ENCODE data around the gene DNAH3.
"Not testable (repeated sequence)": the region's sequence is repeated elsewhere in the genome, so short reads cannot be mapped to it uniquely, and the experiment has no call there.

DNAH3 gene

GRCh38 chr16:20944861-20945574 is 205.6 kb downstream of the DNAH3 start:
- peak; percentile 46 for DNase-seq (ENCODE audit: low read depth)

- DNase-seq (ENCODE audit: low read depth): no peak
Observed at GRCh38 chr16:20942256-20942655, 208.4 kb downstream of the DNAH3 start.

- no peak for DNase-seq (ENCODE audit: low read depth)
Observed at GRCh38 chr16:20941636-20941926, 209.1 kb downstream of the DNAH3 start.

GRCh38 chr16:20940871-20941635 is 209.6 kb downstream of the DNAH3 start:
- no peak for DNase-seq (ENCODE audit: low read depth)

GRCh38 chr16:20939611-20940010 is 211.0 kb downstream of the DNAH3 start:
- DNase-seq (ENCODE audit: low read depth): no peak

- DNase-seq (ENCODE audit: low read depth): peak; percentile 24
Observed at GRCh38 chr16:20938426-20938825, 212.2 kb downstream of the DNAH3 start.

GRCh38 chr16:20937736-20938135 is 212.9 kb downstream of the DNAH3 start:
- DNase-seq (ENCODE audit: low read depth): no peak

- DNase-seq (ENCODE audit: low read depth): peak; percentile 13
Observed at GRCh38 chr16:20933589-20933988, 217.1 kb downstream of the DNAH3 start.

- DNase-seq (ENCODE audit: low read depth): no peak
Observed at GRCh38 chr16:20931066-20931600, 219.5 kb downstream of the DNAH3 start.

GRCh38 chr16:20930365-20930690 is 220.3 kb downstream of the DNAH3 start:
- DNase-seq (ENCODE audit: low read depth): no peak

- not testable (repeated sequence) for DNase-seq (ENCODE audit: low read depth)
Observed at GRCh38 chr16:20929676-20930364, 220.8 kb downstream of the DNAH3 start.

- DNase-seq (ENCODE audit: low read depth): peak; percentile 15
Observed at GRCh38 chr16:20928774-20929411, 221.8 kb downstream of the DNAH3 start.

GRCh38 chr16:20925751-20926150 is 224.9 kb downstream of the DNAH3 start:
- no peak for DNase-seq (ENCODE audit: low read depth)

- DNase-seq (ENCODE audit: low read depth): no peak
Observed at GRCh38 chr16:20923876-20924275, 226.8 kb downstream of the DNAH3 start.

- no peak for DNase-seq (ENCODE audit: low read depth)
Observed at GRCh38 chr16:20920799-20921198, 229.8 kb downstream of the DNAH3 start.

- DNase-seq (ENCODE audit: low read depth): no peak
Observed at GRCh38 chr16:20920091-20920490, 230.6 kb downstream of the DNAH3 start.

GRCh38 chr16:20918486-20919239 is 232.0 kb downstream of the DNAH3 start:
- peak; percentile 54 for DNase-seq (ENCODE audit: low read depth)

GRCh38 chr16:20916942-20917341 is 233.7 kb downstream of the DNAH3 start:
- no peak for DNase-seq (ENCODE audit: low read depth)

GRCh38 chr16:20916289-20916688 is 234.4 kb downstream of the DNAH3 start:
- DNase-seq (ENCODE audit: low read depth): no peak

GRCh38 chr16:20911361-20911760 is 239.3 kb downstream of the DNAH3 start:
- DNase-seq (ENCODE audit: low read depth): no peak

- DNase-seq (ENCODE audit: low read depth): peak; percentile 90
Observed at GRCh38 chr16:20910781-20911321, 239.8 kb downstream of the DNAH3 start.

Data from amniotic epithelial cell (primary cell).